Effector memory CD4-positive, alpha-beta T cell (primary cell): ENCODE data around the gene TMEM218.
"Not testable (repeated sequence)": the region's sequence is repeated elsewhere in the genome, so short reads cannot be mapped to it uniquely, and the experiment has no call there.

ENCODE experiments used
- DNase-seq, 3 donors: peaks; one replicate each; pipeline ENCODE4 v3.0.0-alpha.2; 2020
- H3K27ac ChIP-seq: 2 replicates; pipeline ENCODE4 v1.7.0; 2013; ENCODE audit warnings: mild to moderate bottlenecking, low read length, moderate library complexity; ENCODE audit not compliant: insufficient read depth, poor library complexity, severe bottlenecking
- H3K27me3 ChIP-seq: replicated peaks from 2 replicates; pipeline ENCODE4 v1.7.0; 2013; ENCODE audit warnings: mild to moderate bottlenecking, low read length; ENCODE audit not compliant: insufficient read depth, control insufficient read depth, poor library complexity, severe bottlenecking
- H3K36me3 ChIP-seq: 2 replicates; pipeline ENCODE4 v1.7.0; 2013; ENCODE audit warnings: mild to moderate bottlenecking, low read length, moderate library complexity; ENCODE audit not compliant: control insufficient read depth, insufficient read depth
- H3K4me1 ChIP-seq: 2 replicates; pipeline ENCODE4 v1.7.0; 2013; ENCODE audit warnings: low read length, mild to moderate bottlenecking; ENCODE audit not compliant: control insufficient read depth, insufficient read depth, poor library complexity, severe bottlenecking
- H3K4me3 ChIP-seq: 2 replicates; pipeline ENCODE4 v1.7.0; 2013; ENCODE audit warnings: low read length, low read depth, mild to moderate bottlenecking; ENCODE audit not compliant: insufficient read depth, poor library complexity, severe bottlenecking
- H3K9me3 ChIP-seq: 2 replicates; pipeline ENCODE4 v1.7.0; 2013; ENCODE audit warnings: mild to moderate bottlenecking, low read length, moderate library complexity; ENCODE audit not compliant: control insufficient read depth

Gene TMEM218

GRCh38 chr11:125091877-125092664 lies 19.4 kb downstream of the TMEM218 start:
- DNase-seq, result no peak
- Histone ChIP-seq H3K4me1 (no peaks in the 10 kb centered on the region), H3K9me3 (no peaks in the 10 kb centered on the region), H3K27ac (no peak overlapping the region), H3K27me3 (no peaks in the 10 kb centered on the region), H3K4me3 (no peak overlapping the region), H3K36me3 (peaks cover 6% of the 10 kb centered on the region)

DNA sequence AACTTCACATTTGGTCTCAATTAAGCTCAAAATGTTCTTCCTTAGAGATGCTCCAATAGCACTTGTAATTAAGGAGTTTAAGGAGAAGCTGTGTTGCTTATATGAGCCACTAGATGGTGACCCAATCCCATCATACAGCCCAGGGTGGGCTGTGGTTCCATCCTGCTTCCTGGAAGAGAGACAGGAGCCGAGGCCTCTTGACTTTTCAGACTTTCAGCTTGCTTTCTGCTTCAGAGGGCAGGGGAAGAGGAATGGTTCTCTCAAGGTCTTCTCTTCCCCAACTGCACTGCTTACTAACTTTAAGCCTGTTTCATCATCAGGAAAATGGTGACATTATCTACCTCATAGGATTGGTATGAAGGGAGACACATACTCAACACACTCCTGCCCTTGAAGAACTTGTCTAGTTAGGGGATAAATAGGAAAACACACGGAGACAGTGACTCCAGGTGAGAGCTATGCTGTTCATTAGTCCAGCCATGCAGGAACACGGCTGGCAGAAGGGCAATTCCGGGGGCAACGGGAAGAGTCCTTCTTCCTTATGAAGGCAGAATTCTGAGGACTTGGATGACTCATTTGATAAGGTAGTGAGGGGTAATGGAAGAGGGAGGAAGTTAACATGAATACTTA lies 20.1 kb downstream of the TMEM218 start:
- Histone ChIP-seq H3K4me3 (no peak overlapping the region), H3K9me3 (no peaks in the 10 kb centered on the region), H3K27me3 (no peaks in the 10 kb centered on the region), H3K4me1 (no peaks in the 10 kb centered on the region), H3K27ac (no peak overlapping the region), H3K36me3 (peaks cover 6% of the 10 kb centered on the region)
- no peak for DNase-seq

DNA sequence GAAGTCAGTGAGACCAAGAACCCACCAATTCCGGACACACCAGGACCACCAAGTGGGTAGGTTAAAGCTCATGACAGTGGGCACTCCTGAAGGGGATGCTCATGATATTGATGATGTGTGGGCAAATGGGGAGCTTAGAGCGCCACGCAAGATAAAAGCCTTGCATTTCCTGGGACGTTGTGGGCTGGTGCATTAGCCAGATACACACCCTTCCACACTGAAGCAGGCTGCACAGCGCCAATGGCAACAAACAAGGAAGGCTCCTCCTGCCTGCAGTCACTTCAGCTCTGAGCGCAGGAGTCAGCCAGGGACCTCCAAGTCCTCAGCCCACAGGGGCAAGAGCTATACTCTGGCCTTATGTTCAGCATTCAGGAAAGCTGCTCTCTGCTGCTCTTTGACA lies 20.6 kb downstream of the TMEM218 start:
- Histone ChIP-seq H3K4me1 (no peaks in the 10 kb centered on the region), H3K27ac (no peak overlapping the region)

DNA sequence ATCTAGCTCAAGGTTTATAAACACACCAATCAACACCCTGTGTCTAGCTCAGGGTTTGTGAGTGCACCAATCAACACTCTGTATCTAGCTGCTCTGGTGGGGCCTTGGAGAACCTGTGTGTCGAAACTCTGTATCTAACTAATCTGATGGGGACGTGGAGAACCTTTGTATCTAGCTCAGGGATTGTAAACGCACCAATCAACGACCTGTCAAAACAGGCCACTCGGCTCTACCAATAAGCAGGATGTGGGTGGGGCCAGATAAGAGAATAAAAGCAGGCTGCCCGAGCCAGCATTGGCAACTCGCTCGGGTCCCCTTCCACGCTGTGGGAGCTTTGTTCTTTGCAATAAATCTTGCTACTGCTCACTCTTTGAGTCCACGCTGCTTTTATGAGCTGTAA lies 21.3 kb downstream of the TMEM218 start:
- H3K36me3 ChIP-seq, DNase-seq, H3K4me3 ChIP-seq, H3K27ac ChIP-seq, H3K9me3 ChIP-seq, H3K27me3 ChIP-seq, H3K4me1 ChIP-seq: not testable (repeated sequence)

More for the DNA sequence above, 20.6 kb downstream of the TMEM218 start:
- Histone ChIP-seq H3K27me3 (no peaks in the 10 kb centered on the region), H3K9me3 (no peaks in the 10 kb centered on the region), H3K4me3 (no peak overlapping the region), H3K36me3 (peaks cover 3% of the 10 kb centered on the region)
- no peak for DNase-seq

- H3K27ac ChIP-seq, H3K4me1 ChIP-seq, H3K4me3 ChIP-seq, H3K9me3 ChIP-seq, H3K36me3 ChIP-seq, DNase-seq, H3K27me3 ChIP-seq: not testable (repeated sequence)
These were observed 21.9 kb downstream of the TMEM218 start for GRCh38 chr11:125089481-125089880.

DNA sequence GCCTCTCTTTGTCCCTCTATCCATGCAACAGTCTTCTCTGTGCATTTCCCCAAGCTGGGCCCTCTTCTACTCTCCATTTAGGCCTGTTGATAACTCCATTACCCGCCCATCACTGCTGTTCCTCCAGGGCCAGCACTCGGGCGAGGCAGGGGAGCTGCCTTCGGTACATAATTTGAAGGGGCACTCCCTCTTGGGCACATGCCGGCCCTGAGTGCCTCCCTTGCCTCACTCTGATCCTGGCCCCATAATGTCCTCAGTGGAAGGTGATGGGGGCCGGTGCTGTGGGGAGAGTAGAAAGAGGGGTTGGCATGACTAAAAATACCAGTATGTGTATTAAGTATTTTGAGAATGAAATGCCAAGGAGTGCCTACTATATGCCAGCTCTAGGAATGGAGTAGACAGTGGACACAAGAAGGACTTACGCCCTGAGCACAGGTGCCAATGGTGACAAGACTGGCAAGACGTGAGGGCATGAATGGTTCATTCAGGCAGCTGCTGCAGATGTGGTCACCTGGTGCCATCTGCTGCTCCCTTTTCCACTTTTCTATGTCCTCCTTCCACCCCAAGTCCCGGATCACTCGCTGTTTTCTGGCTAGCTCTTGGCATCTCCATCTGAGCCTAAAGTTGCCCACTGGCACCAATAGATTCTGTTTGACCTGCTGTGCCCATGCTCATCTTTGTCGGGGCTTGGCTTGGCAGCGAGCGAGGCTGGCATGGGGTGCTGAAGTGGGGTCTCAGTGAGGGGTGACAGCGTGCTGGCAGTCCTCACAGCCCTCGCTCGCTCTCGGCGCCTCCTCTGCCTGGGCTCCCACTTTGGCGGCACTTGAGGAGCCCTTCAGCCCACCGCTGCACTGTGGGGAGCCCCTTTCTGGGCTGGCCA lies 22.6 kb downstream of the TMEM218 start:
- Histone ChIP-seq H3K4me1 (no peaks in the 10 kb centered on the region), H3K4me3 (no peak overlapping the region), H3K36me3 (no peaks in the 10 kb centered on the region), H3K9me3 (no peaks in the 10 kb centered on the region), H3K27ac (no peak overlapping the region), H3K27me3 (no peaks in the 10 kb centered on the region)
- DNase-seq, result no peak

GRCh38 chr11:125088123-125088522 lies 23.3 kb downstream of the TMEM218 start:
- Histone ChIP-seq H3K36me3 (no peaks in the 10 kb centered on the region), H3K9me3 (no peaks in the 10 kb centered on the region), H3K27ac (no peak overlapping the region), H3K27me3 (no peaks in the 10 kb centered on the region), H3K4me1 (no peaks in the 10 kb centered on the region), H3K4me3 (no peak overlapping the region)
- no peak for DNase-seq

DNA sequence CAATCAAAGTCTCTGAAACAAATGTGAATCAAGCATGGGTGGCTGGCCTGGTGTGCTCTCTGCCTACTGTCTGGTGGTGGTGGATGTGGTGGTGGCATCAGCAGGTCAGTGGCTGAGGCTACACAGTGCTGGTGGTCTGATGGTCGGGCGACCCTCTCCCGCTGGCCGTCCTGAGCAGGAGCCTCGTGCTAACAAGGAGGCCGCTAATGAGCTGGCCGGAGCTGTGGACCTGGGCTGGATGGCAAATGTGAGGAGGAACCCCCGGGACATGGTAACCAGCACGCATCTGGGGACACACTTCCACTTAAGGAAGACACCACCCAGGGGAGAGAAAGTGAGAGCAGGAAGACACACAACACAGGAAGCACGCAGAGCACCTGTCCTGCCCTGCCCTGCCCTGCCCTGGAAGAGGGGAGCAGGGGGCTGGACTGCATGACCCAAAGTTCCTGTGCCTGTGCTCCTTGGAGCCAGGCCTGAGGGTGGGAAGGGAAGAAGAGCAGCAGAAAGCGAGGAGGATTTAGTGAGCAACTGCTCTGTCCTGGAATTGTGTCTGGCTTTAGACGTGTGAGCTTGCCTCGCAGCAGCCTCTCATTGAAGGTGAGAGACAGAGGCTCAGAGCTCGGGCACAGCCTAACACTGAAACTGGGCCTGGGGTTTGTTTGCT lies 24.7 kb downstream of the TMEM218 start:
- no peak overlapping the region for H3K4me3 ChIP-seq
- DNase-seq, result no peak
- H3K4me1 ChIP-seq, result no peaks in the 10 kb centered on the region
- no peak overlapping the region for H3K27ac ChIP-seq
- no peaks in the 10 kb centered on the region for H3K27me3 ChIP-seq
- H3K9me3 ChIP-seq, result no peaks in the 10 kb centered on the region
- H3K36me3 ChIP-seq, result no peaks in the 10 kb centered on the region

DNA sequence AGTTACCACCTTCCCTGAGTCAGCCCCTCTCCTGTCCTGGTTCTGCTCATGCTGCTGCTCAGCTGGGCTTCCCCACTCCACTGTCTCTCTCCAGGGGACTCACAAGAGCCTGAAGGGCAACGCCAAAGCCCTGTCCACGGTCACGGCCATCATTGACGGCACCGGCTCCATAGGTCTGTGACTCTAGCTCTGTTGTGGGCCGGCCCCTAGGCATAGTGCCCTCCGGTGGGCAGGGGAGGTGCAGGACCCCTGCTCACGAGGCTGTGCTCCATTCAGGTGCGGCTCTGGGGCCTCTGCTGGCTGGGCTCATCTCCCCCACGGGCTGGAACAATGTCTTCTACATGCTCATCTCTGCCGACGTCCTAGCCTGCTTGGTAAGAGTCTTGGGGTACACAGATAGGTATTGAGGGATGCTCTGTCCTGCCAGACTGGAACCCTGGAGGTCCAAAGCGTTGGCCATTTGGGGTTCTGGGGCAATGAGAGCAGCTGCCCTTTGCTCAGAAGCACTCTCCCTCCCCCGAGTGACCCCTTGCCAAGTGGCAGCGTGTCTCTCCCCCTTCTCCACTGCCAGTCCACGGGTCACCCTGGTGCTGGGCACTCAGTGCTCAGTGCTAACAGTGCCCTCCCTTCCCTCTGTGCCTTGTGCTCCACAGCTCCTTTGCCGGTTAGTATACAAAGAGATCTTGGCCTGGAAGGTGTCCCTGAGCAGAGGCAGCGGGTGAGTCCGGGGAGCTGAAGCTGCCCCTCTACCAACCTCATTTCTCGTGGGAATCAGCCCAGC lies 25.9 kb downstream of the TMEM218 start:
- H3K4me1 ChIP-seq, result no peaks in the 10 kb centered on the region
- H3K36me3 ChIP-seq, result no peaks in the 10 kb centered on the region
- DNase-seq, result no peak
- no peaks in the 10 kb centered on the region for H3K27me3 ChIP-seq
- H3K9me3 ChIP-seq, result no peaks in the 10 kb centered on the region
- H3K27ac ChIP-seq, result no peak overlapping the region
- no peak overlapping the region for H3K4me3 ChIP-seq
